ENCODE data around the gene SLC4A2. TPM values are rescaled to one million over a fixed set of nuclear protein-coding genes. Genes with fewer than 3 reads are reported as not detected.

Gene SLC4A2
- total and polyA plus RNA-seq, 4 donors, result 27.5 to 98.8 (median 72.6) TPM

Other genes with a start within 250 kb of the SLC4A2 start
- under 1 TPM in 1 of 2 donors, not detected in 1; 0.08 TPM for gene AOC1, start 207.1 kb upstream of the SLC4A2 start, total RNA-seq
- under 1 TPM in 1 of 2 donors, not detected in 1; 0.01 TPM for gene AOC1, start 207.1 kb upstream of the SLC4A2 start, polyA plus RNA-seq
- 10 to 100 TPM in 1 of 2 donors, under 1 TPM in 1; 0.33 to 74.6 TPM for gene KCNH2, start 81.3 kb upstream of the SLC4A2 start, total RNA-seq
- gene KCNH2, start 81.3 kb upstream of the SLC4A2 start, polyA plus RNA-seq, result under 1 TPM in 1 of 2 donors, not detected in 1; 0.18 TPM
- gene NOS3, start 68.6 kb upstream of the SLC4A2 start, total RNA-seq, result 1 to 10 TPM; 5.4 to 6.1 TPM
- 1 to 10 TPM; 1.6 to 4.9 TPM for gene NOS3, start 68.6 kb upstream of the SLC4A2 start, polyA plus RNA-seq
- not detected for gene ATG9B, start 35.1 kb upstream of the SLC4A2 start, total RNA-seq
- gene ATG9B, start 35.1 kb upstream of the SLC4A2 start, polyA plus RNA-seq, result under 1 TPM in 1 of 2 donors, not detected in 1; 0.61 TPM
- 10 to 100 TPM; 12.4 to 28.3 TPM for gene ABCB8, start 31.1 kb upstream of the SLC4A2 start, total RNA-seq
- 10 to 100 TPM; 16.7 to 30.2 TPM for gene ABCB8, start 31.1 kb upstream of the SLC4A2 start, polyA plus RNA-seq
- 1 to 10 TPM in 1 of 2 donors, under 1 TPM in 1; 0.05 to 1.0 TPM for gene ASIC3, start 11.1 kb upstream of the SLC4A2 start, total RNA-seq
- under 1 TPM; 0.22 to 0.55 TPM for gene ASIC3, start 11.1 kb upstream of the SLC4A2 start, polyA plus RNA-seq
- 1 to 10 TPM; 4.0 to 8.8 TPM for gene CDK5, start 1.7 kb upstream of the SLC4A2 start, total RNA-seq
- gene CDK5, start 1.7 kb upstream of the SLC4A2 start, polyA plus RNA-seq, result 1 to 10 TPM; 6.0 to 9.0 TPM
- 10 to 100 TPM; 31.1 to 62.8 TPM for gene FASTK, start 21.2 kb downstream of the SLC4A2 start, total RNA-seq
- gene FASTK, start 21.2 kb downstream of the SLC4A2 start, polyA plus RNA-seq, result 10 to 100 TPM; 33.9 to 53.4 TPM
- 10 to 100 TPM; 15.1 to 28.9 TPM for gene TMUB1, start 23.9 kb downstream of the SLC4A2 start, total RNA-seq
- gene TMUB1, start 23.9 kb downstream of the SLC4A2 start, polyA plus RNA-seq, result 10 to 100 TPM; 32.0 to 51.7 TPM
- 10 to 100 TPM in 1 of 2 donors, 1 to 10 TPM in 1; 3.9 to 27.0 TPM for gene AGAP3, start 26.9 kb downstream of the SLC4A2 start, total RNA-seq
- gene AGAP3, start 26.9 kb downstream of the SLC4A2 start, polyA plus RNA-seq, result 10 to 100 TPM; 10.1 to 25.2 TPM
- gene GBX1, start 108.1 kb downstream of the SLC4A2 start, total RNA-seq, result not detected
- not detected for gene GBX1, start 108.1 kb downstream of the SLC4A2 start, polyA plus RNA-seq
- not detected for gene ASB10, start 127.7 kb downstream of the SLC4A2 start, total RNA-seq
- not detected for gene ASB10, start 127.7 kb downstream of the SLC4A2 start, polyA plus RNA-seq
- not detected for gene H2BK1, start 150.9 kb downstream of the SLC4A2 start, total RNA-seq
- gene H2BK1, start 150.9 kb downstream of the SLC4A2 start, polyA plus RNA-seq, result not detected
- gene ABCF2, start 167.6 kb downstream of the SLC4A2 start, total RNA-seq, result 10 to 100 TPM; 11.2 to 15.6 TPM
- 1 to 10 TPM; 6.3 to 9.9 TPM for gene ABCF2, start 167.6 kb downstream of the SLC4A2 start, polyA plus RNA-seq
- 10 to 100 TPM; 16.7 to 19.7 TPM for gene CHPF2, start 172.9 kb downstream of the SLC4A2 start, total RNA-seq
- 10 to 100 TPM in 1 of 2 donors, 1 to 10 TPM in 1; 4.1 to 19.5 TPM for gene CHPF2, start 172.9 kb downstream of the SLC4A2 start, polyA plus RNA-seq
- gene SMARCD3, start 189.1 kb downstream of the SLC4A2 start, total RNA-seq, result 1 to 10 TPM; 2.1 to 5.6 TPM
- gene SMARCD3, start 189.1 kb downstream of the SLC4A2 start, polyA plus RNA-seq, result 1 to 10 TPM; 1.8 to 2.2 TPM